CD4-positive, alpha-beta T cell treated with Interleukin-21 for 1 hour (primary cell): Measurements from ENCODE around the gene ADCY2.

ENCODE experiments used
- DNase-seq: peaks from one replicate; pipeline ENCODE4 v3.0.0-alpha.2; 2020

ADCY2 gene

GRCh38 chr5:7446913-7447312, 51.0 kb downstream of the ADCY2 start:
- DNase-seq = no peak

GRCh38 chr5:7453947-7454346, 58.0 kb downstream of the ADCY2 start:
- DNase-seq = no peak

- no peak for DNase-seq
These were observed 60.3 kb downstream of the ADCY2 start for GRCh38 chr5:7456206-7456605.

- no peak for DNase-seq
These were observed 65.4 kb downstream of the ADCY2 start for GRCh38 chr5:7461371-7461770.

- DNase-seq = no peak
These were observed 66.8 kb downstream of the ADCY2 start for GRCh38 chr5:7462758-7463157.

GRCh38 chr5:7464182-7464581, 68.2 kb downstream of the ADCY2 start:
- DNase-seq = no peak

GRCh38 chr5:7467179-7467578, 71.2 kb downstream of the ADCY2 start:
- no peak for DNase-seq

GRCh38 chr5:7468742-7469141, 72.8 kb downstream of the ADCY2 start:
- no peak for DNase-seq

GRCh38 chr5:7471710-7472109, 75.8 kb downstream of the ADCY2 start:
- DNase-seq = no peak

- DNase-seq = no peak
These were observed 77.2 kb downstream of the ADCY2 start for GRCh38 chr5:7473115-7473514.

GRCh38 chr5:7473668-7474215, 77.8 kb downstream of the ADCY2 start:
- DNase-seq = no peak

- DNase-seq = no peak
These were observed 79.0 kb downstream of the ADCY2 start for GRCh38 chr5:7474821-7475403.

- no peak for DNase-seq
These were observed 82.5 kb downstream of the ADCY2 start for GRCh38 chr5:7478459-7478858.

GRCh38 chr5:7488734-7489133, 92.8 kb downstream of the ADCY2 start:
- DNase-seq = no peak

- DNase-seq = no peak
These were observed 96.4 kb downstream of the ADCY2 start for GRCh38 chr5:7492371-7492770.

- no peak for DNase-seq
These were observed 97.1 kb downstream of the ADCY2 start for GRCh38 chr5:7493081-7493480.

GRCh38 chr5:7493622-7494021, 97.7 kb downstream of the ADCY2 start:
- DNase-seq = no peak

GRCh38 chr5:7494481-7495130, 98.7 kb downstream of the ADCY2 start:
- no peak for DNase-seq

- DNase-seq = no peak
These were observed 99.2 kb downstream of the ADCY2 start for GRCh38 chr5:7495131-7495517.

- no peak for DNase-seq
These were observed 104.3 kb downstream of the ADCY2 start for GRCh38 chr5:7500256-7500655.

GRCh38 chr5:7501061-7501460, 105.1 kb downstream of the ADCY2 start:
- no peak for DNase-seq

- DNase-seq = no peak
These were observed 107.6 kb downstream of the ADCY2 start for GRCh38 chr5:7503564-7503963.

GRCh38 chr5:7515284-7515914, 119.5 kb downstream of the ADCY2 start:
- DNase-seq = no peak

- DNase-seq = no peak
These were observed 120.3 kb downstream of the ADCY2 start for GRCh38 chr5:7516253-7516652.
